Osteocyte (in vitro differentiated cells): ENCODE data around the gene PIK3R2. TPM values are rescaled to one million over a fixed set of nuclear protein-coding genes. Genes with fewer than 3 reads are reported as not detected.

Experiments
- DNase-seq: peaks from one replicate; pipeline ENCODE4 v3.0.0; 2021; ENCODE audit warnings: mixed read lengths; ENCODE audit not compliant: unreplicated experiment; ENCODE audit errors: extremely low spot score
- H3K27ac Mint-ChIP-seq: one replicate; pipeline ENCODE4 v1.8.0; 2021; ENCODE audit warnings: mild to moderate bottlenecking, mixed read lengths; ENCODE audit not compliant: unreplicated experiment
- H3K27me3 Mint-ChIP-seq: one replicate; pipeline ENCODE4 v1.8.0; 2021; ENCODE audit warnings: mixed read lengths; ENCODE audit not compliant: unreplicated experiment
- H3K36me3 Mint-ChIP-seq: one replicate; pipeline ENCODE4 v1.8.0; 2021; ENCODE audit warnings: mixed read lengths; ENCODE audit not compliant: unreplicated experiment
- H3K4me1 Mint-ChIP-seq: one replicate; pipeline ENCODE4 v1.8.0; 2021; ENCODE audit warnings: mixed read lengths; ENCODE audit not compliant: unreplicated experiment
- H3K4me3 Mint-ChIP-seq: one replicate; pipeline ENCODE4 v1.8.0; 2021; ENCODE audit warnings: mild to moderate bottlenecking, moderate library complexity, mixed read lengths; ENCODE audit not compliant: unreplicated experiment
- H3K9me3 Mint-ChIP-seq: one replicate; pipeline ENCODE4 v1.8.0; 2021; ENCODE audit warnings: mixed read lengths; ENCODE audit not compliant: unreplicated experiment
- CTCF ChIP-seq: fragments of 200-600 bp; sonication (generic); IDR thresholded peaks from 2 replicates; pipeline ENCODE4 v1.5.0; 2021; ENCODE audit warnings: antibody characterized with exemption, mild to moderate bottlenecking, moderate library complexity
- total RNA-seq: library from RNA; stranded (reverse); gene quantifications from 2 replicates; pipeline ENCODE4 v1.2.1, GENCODE V29; 2021

The PIK3R2 gene
- total RNA-seq, 1 donor from 2014 or later: 68.1 TPM

GRCh38 chr19:18123819-18124218 lies 29.1 kb upstream of the PIK3R2 start:
- Mint-ChIP-seq H3K4me3 (no peak overlapping the region), H3K4me1 (peaks cover 4% of the 10 kb centered on the region), H3K27me3 (no peaks in the 10 kb centered on the region), H3K36me3 (peaks cover 6% of the 10 kb centered on the region), H3K9me3 (no peaks in the 10 kb centered on the region), H3K27ac (no peak overlapping the region)
- TF ChIP-seq CTCF: no peak
- no peak for DNase-seq

- H3K27ac Mint-ChIP-seq: no peak overlapping the region
- TF ChIP-seq CTCF: no peak
- H3K36me3 Mint-ChIP-seq: peaks cover 6% of the 10 kb centered on the region
- no peak for DNase-seq
- H3K4me3 Mint-ChIP-seq: no peak overlapping the region
- no peaks in the 10 kb centered on the region for H3K9me3 Mint-ChIP-seq
- H3K4me1 Mint-ChIP-seq: no peaks in the 10 kb centered on the region
- H3K27me3 Mint-ChIP-seq: no peaks in the 10 kb centered on the region
Observed at GRCh38 chr19:18126097-18126496, 26.9 kb upstream of the PIK3R2 start.

GRCh38 chr19:18128044-18128443 lies 24.9 kb upstream of the PIK3R2 start:
- DNase-seq: no peak
- no peak overlapping the region for H3K27ac Mint-ChIP-seq
- H3K4me1 Mint-ChIP-seq: no peaks in the 10 kb centered on the region
- TF ChIP-seq CTCF: no peak
- no peaks in the 10 kb centered on the region for H3K27me3 Mint-ChIP-seq
- H3K4me3 Mint-ChIP-seq: no peak overlapping the region
- H3K36me3 Mint-ChIP-seq: peaks cover 10% of the 10 kb centered on the region
- H3K9me3 Mint-ChIP-seq: no peaks in the 10 kb centered on the region

- Mint-ChIP-seq H3K27me3 (no peaks in the 10 kb centered on the region), H3K4me1 (no peaks in the 10 kb centered on the region), H3K9me3 (no peaks in the 10 kb centered on the region), H3K36me3 (peaks cover 6% of the 10 kb centered on the region), H3K27ac (no peak overlapping the region), H3K4me3 (no peak overlapping the region)
- DNase-seq: no peak
- no peak for TF ChIP-seq CTCF
Observed at GRCh38 chr19:18128805-18129204, 24.2 kb upstream of the PIK3R2 start.

- H3K36me3 Mint-ChIP-seq: peaks cover 11% of the 10 kb centered on the region
- H3K9me3 Mint-ChIP-seq: no peaks in the 10 kb centered on the region
- DNase-seq: no peak
- TF ChIP-seq CTCF: no peak
- no peak overlapping the region for H3K27ac Mint-ChIP-seq
- H3K27me3 Mint-ChIP-seq: no peaks in the 10 kb centered on the region
- H3K4me3 Mint-ChIP-seq: no peak overlapping the region
- no peaks in the 10 kb centered on the region for H3K4me1 Mint-ChIP-seq
Observed at GRCh38 chr19:18130523-18131242, 22.3 kb upstream of the PIK3R2 start.
